A549 (cell line): ENCODE data around the gene CAMTA1. TPM values are rescaled to one million over a fixed set of nuclear protein-coding genes. Genes with fewer than 3 reads are reported as not detected.

Source experiments
- ATAC-seq, 2 experiments: fragments of 200-7000 bp in 1 of 2; fragments of >200 bp in 1 of 2; cut with Nextera tagmentation in 1 of 2; cut with Tn5 transposase in 1 of 2; 3 replicates each; pipeline versions ENCODE4 v1.8.0 to v1.9.1; 2018 to 2020; ENCODE audit warnings: mild to moderate bottlenecking in 1 of 2, moderate library complexity in 1 of 2
- CTCF ChIA-PET: fragments of 300-600 bp; sonication (Branson Sonifier 250); formaldehyde crosslinking; extraction: SDS; loops from one replicate; lab custom pipeline; 2021; ENCODE audit warnings: antibody characterized with exemption, inconsistent platforms; lab: Yijun Ruan, JAX
- POLR2A ChIA-PET: fragments of 350-600 bp; formaldehyde crosslinking; extraction: SDS; loops from one replicate; lab custom pipeline; 2021; ENCODE audit warnings: antibody characterized with exemption, inconsistent platforms; lab: Yijun Ruan, JAX
- DNase-seq, 2 experiments: peaks; one replicate each; pipeline versions ENCODE4 v3.0.0 to v3.0.0-alpha.2; 2011 to 2016; ENCODE audit warnings: low read depth in 1 of 2, low spot score in 1 of 2
- FAIRE-seq: peaks from 2 replicates; lab custom pipeline; 2011; peaks lifted over from hg19 to GRCh38; lab: Jason Lieb, UNC
- H3K27ac ChIP-seq, 2 experiments: fragments of >200 bp; sonication (Bioruptor Twin); formaldehyde crosslinking; 3 replicates each; pipeline ENCODE4 v1.5.1; 2016 to 2017
- H3K4me1 ChIP-seq: fragments of >200 bp; sonication (Bioruptor Twin); formaldehyde crosslinking; 3 replicates; pipeline ENCODE4 v1.6.1; 2016
- H3K4me2 ChIP-seq: fragments of >200 bp; sonication (Bioruptor Twin); formaldehyde crosslinking; 3 replicates; pipeline ENCODE4 v1.6.1; 2016
- H3K4me3 ChIP-seq: fragments of >200 bp; sonication (Bioruptor Twin); formaldehyde crosslinking; 3 replicates; pipeline ENCODE4 v1.5.1; 2016
- H3K9me3 ChIP-seq: fragments of >200 bp; sonication (Bioruptor Twin); formaldehyde crosslinking; 3 replicates; pipeline ENCODE4 v1.6.1; 2016
- ATOH8 ChIP-seq: fragments of 250-450 bp; sonication (Bioruptor Pico); IDR thresholded peaks from 2 replicates; pipeline ENCODE4 v1.5.0; 2020; ENCODE audit warnings: low read depth, mild to moderate bottlenecking, moderate library complexity
- BHLHE40 ChIP-seq: IDR thresholded peaks from 2 replicates; pipeline ENCODE4 v1.6.1; 2012; ENCODE audit warnings: low read depth, low read length, inconsistent platforms
- CEBPB ChIP-seq, 2 experiments: fragments of >200 bp in 1 of 2; sonication (Bioruptor Twin) in 1 of 2; formaldehyde crosslinking in 1 of 2; IDR thresholded peaks; 2 replicates each; pipeline ENCODE4 v1.6.1; 2012 to 2016
- EP300 ChIP-seq, 2 experiments: fragments of >200 bp; sonication (Bioruptor Twin); formaldehyde crosslinking; IDR thresholded peaks; 2 replicates in 1 of 2; 3 replicates in 1 of 2; pipeline ENCODE4 v1.6.1; 2016 to 2017
- ESRRA ChIP-seq: fragments of 150-350 bp; IDR thresholded peaks from 2 replicates; pipeline ENCODE4 v1.6.1; 2014; ENCODE audit warnings: mild to moderate bottlenecking, low read length, borderline replicate concordance
- FOXS1 ChIP-seq: fragments of 250-450 bp; sonication (Bioruptor Pico); IDR thresholded peaks from 2 replicates; pipeline ENCODE4 v1.5.0; 2020; ENCODE audit warnings: mild to moderate bottlenecking, moderate library complexity
- GATA3 ChIP-seq: IDR thresholded peaks from 2 replicates; pipeline ENCODE4 v1.6.1; 2012; ENCODE audit warnings: borderline replicate concordance
- HOXB13 ChIP-seq: fragments of 250-450 bp; sonication (Bioruptor Pico); IDR thresholded peaks from 2 replicates; pipeline ENCODE4 v1.5.0; 2020; ENCODE audit warnings: low read depth, mild to moderate bottlenecking, moderate library complexity
- JUN ChIP-seq, 2 experiments: fragments of >200 bp; sonication (Bioruptor Twin); formaldehyde crosslinking; IDR thresholded peaks; 2 replicates in 1 of 2; 3 replicates in 1 of 2; pipeline ENCODE4 v1.6.1; 2016 to 2017
- JUNB ChIP-seq: fragments of >200 bp; sonication (Bioruptor Twin); formaldehyde crosslinking; IDR thresholded peaks from 2 replicates; pipeline ENCODE4 v1.6.1; 2016
- KDM1A ChIP-seq: fragments of 200-600 bp; sonication (generic); IDR thresholded peaks from 2 replicates; pipeline ENCODE4 v1.6.1; 2016; ENCODE audit warnings: low read depth, mild to moderate bottlenecking
- KDM5A ChIP-seq: fragments of 200-600 bp; sonication (generic); IDR thresholded peaks from 2 replicates; pipeline ENCODE4 v1.6.1; 2016; ENCODE audit warnings: antibody characterized with exemption, mild to moderate bottlenecking
- MYC ChIP-seq: IDR thresholded peaks from 2 replicates; pipeline ENCODE4 v1.6.1; 2012; ENCODE audit warnings: mild to moderate bottlenecking, inconsistent platforms, low read length, improper control_type of control experiment, borderline replicate concordance
- NR3C1 ChIP-seq: fragments of >200 bp; sonication (Bioruptor Twin); formaldehyde crosslinking; IDR thresholded peaks from 3 replicates; pipeline ENCODE4 v1.6.1; 2017
- PHF8 ChIP-seq: fragments of 200-600 bp; sonication (generic); IDR thresholded peaks from 2 replicates; pipeline ENCODE4 v1.6.1; 2016; ENCODE audit warnings: low read depth, mild to moderate bottlenecking, antibody characterized with exemption, moderate library complexity, borderline replicate concordance
- RARB ChIP-seq: fragments of 250-450 bp; sonication (Bioruptor Pico); IDR thresholded peaks from 2 replicates; pipeline ENCODE4 v1.8.0; 2021; ENCODE audit warnings: mild to moderate bottlenecking, moderate library complexity
- SREBF2 ChIP-seq: fragments of 450-650 bp; IDR thresholded peaks from 2 replicates; pipeline ENCODE4 v1.6.1; 2014; ENCODE audit warnings: mild to moderate bottlenecking, moderate library complexity
- TFCP2L1 ChIP-seq: fragments of 250-450 bp; sonication (Bioruptor Pico); IDR thresholded peaks from 2 replicates; pipeline ENCODE4 v1.5.0; 2021; ENCODE audit warnings: mild to moderate bottlenecking
- TP53 ChIP-seq: fragments of 250-450 bp; sonication (Bioruptor Pico); IDR thresholded peaks from 2 replicates; pipeline ENCODE4 v1.5.0; 2021; ENCODE audit warnings: mild to moderate bottlenecking, moderate library complexity
- ZC3H11A ChIP-seq: fragments of 450-650 bp; IDR thresholded peaks from 2 replicates; pipeline ENCODE4 v1.6.1; 2014; ENCODE audit warnings: antibody characterized with exemption, mild to moderate bottlenecking
- ZFP36 ChIP-seq: fragments of 450-650 bp; IDR thresholded peaks from 2 replicates; pipeline ENCODE4 v1.6.1; 2014; ENCODE audit warnings: borderline replicate concordance; ENCODE audit not compliant: partially characterized antibody
- ZNF302 ChIP-seq: fragments of 250-450 bp; sonication (Bioruptor Pico); IDR thresholded peaks from 2 replicates; pipeline ENCODE4 v1.9.0; 2021; ENCODE audit warnings: inconsistent platforms, mild to moderate bottlenecking, moderate library complexity
- WGBS: methylation state at CpG from one replicate; pipeline ENCODE4 v1.1.6; 2017; ENCODE audit errors: missing lambda C conversion rate; 5-methylcytosine and 5-hydroxymethylcytosine counted together
- polyA plus RNA-seq, 4 experiments: library from polyadenylated mRNA; depleted of rRNA in 3 of 4; stranded (reverse); fragments of >200 nt; fragmentation: RNase III in 1 of 4; extraction: RNeasy Plus Mini Kit Qiagen cat#74134 plus additional on column Dnase treatment in 1 of 4; gene quantifications; 2 replicates in 3 of 4; 3 replicates in 1 of 4; pipeline ENCODE4 v1.2.3, GENCODE V29; 2011 to 2017
- TF ChIP-seq, protein P1 (sequence below): fragments of >200 bp; sonication (Bioruptor Twin); formaldehyde crosslinking; IDR thresholded peaks from 3 replicates; pipeline ENCODE4 v1.6.1; 2016
- TF ChIP-seq, protein P2 (sequence below): fragments of >200 bp; sonication (Bioruptor Twin); formaldehyde crosslinking; IDR thresholded peaks from 3 replicates; pipeline ENCODE4 v1.5.1; 2016
- TF ChIP-seq, protein P3 (sequence below): IDR thresholded peaks from 2 replicates; pipeline ENCODE4 v1.6.1; 2012

Gene CAMTA1
- polyA plus RNA-seq, 2 of the 4 experiments (the other 2 are of a cell fraction): 58.8 to 75.0 TPM

DNA sequence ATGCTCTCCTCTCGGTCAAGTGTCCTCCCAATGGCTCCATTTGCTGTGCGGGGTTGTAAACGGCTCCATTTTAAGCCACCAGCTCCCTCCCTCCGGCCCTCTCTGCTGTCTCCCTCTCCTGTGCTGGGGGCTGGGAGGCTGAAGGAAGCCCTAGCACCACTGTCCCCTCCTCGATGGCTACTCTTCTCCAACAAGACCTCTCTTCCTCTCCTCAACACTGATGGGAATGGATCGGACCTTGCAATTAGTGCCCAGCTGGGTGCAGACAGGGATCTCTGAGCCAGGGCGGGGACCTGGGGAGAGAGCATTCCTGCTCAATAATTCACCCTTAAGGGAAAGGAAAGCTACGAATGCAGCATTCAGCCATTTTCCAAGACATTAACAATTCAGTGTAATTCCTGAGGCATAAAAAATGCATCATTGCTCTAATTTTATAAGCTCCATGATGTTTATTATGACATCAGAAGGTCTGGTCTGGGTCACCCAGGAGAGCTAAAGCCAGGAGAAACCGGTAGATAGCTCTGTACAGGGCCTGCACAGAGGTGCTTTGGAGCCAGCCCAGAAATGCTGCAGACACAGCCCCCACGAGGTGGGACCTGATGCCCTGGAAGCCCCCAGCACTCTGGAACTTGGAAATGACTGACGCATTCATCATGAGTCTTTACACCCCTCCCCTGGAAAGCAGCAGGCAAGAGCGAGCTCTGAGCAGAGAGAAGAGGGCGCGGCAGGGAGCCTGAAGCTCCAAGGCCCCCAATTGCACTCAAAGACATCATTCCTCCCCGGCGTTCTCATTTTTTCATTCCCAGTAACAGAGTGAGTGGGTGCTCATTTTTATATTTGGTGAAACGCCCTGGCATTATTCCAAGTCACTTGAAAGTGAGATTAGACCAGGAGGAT lies 909.6 kb downstream of the CAMTA1 start:
- WGBS: 58% methylated on average over 17 of the region's 17 CpGs

GRCh38 chr1:7695497-7696117 lies 910.4 kb downstream of the CAMTA1 start:
- DNase-seq (no peak), ATAC-seq (no peak), FAIRE-seq (no peak)
- 83% methylated on average over 6 of the region's 6 CpGs for WGBS
- Histone ChIP-seq H3K9me3 (peaks cover 8% of the 10 kb centered on the region; the same call in 2 of the 3 replicates), H3K4me2 (no peak overlapping the region), H3K4me3 (no peak overlapping the region), H3K4me1 (no peaks in the 10 kb centered on the region), H3K27ac (no peak overlapping the region)
- ChIA-PET POLR2A (no interaction called here), CTCF (interaction anchor here (1.0 to 2.9 kb wide), 3 partner anchors 19 to 58 kb away, joined by 3 to 13 read pairs (median 4); no protein-coding TSS in a partner anchor)
- TF ChIP-seq, protein P1, sequence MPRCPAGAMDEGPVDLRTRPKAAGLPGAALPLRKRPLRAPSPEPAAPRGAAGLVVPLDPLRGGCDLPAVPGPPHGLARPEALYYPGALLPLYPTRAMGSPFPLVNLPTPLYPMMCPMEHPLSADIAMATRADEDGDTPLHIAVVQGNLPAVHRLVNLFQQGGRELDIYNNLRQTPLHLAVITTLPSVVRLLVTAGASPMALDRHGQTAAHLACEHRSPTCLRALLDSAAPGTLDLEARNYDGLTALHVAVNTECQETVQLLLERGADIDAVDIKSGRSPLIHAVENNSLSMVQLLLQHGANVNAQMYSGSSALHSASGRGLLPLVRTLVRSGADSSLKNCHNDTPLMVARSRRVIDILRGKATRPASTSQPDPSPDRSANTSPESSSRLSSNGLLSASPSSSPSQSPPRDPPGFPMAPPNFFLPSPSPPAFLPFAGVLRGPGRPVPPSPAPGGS: no peak
- TF ChIP-seq MYC: no peak
- TF ChIP-seq JUN (IDR thresholded peaks at IDR 0.05): no peak

More for the DNA sequence above, 909.6 kb downstream of the CAMTA1 start:
- no peak overlapping the region for H3K4me2 ChIP-seq
- CTCF ChIA-PET: interaction anchor here (1.1 to 2.9 kb wide), 3 partner anchors 18 to 27 kb away, joined by 3 to 14 read pairs (median 13); no protein-coding TSS in a partner anchor
- ATAC-seq (no peak), FAIRE-seq (no peak), DNase-seq (no peak)
- H3K27ac ChIP-seq: no peak overlapping the region
- no peaks in the 10 kb centered on the region for H3K4me1 ChIP-seq
- H3K9me3 ChIP-seq: peaks cover 8% of the 10 kb centered on the region; the same call in 2 of the 3 replicates
- no peak overlapping the region for H3K4me3 ChIP-seq
- TF ChIP-seq RARB: no peak
- TF ChIP-seq FOXS1 (CRISPR knock-in tag): no peak
- TF ChIP-seq ZFP36: no peak
- TF ChIP-seq ZC3H11A: no peak
- TF ChIP-seq HOXB13 (CRISPR knock-in tag): no peak
- no peak for TF ChIP-seq ATOH8
- POLR2A ChIA-PET: no interaction called here

DNA sequence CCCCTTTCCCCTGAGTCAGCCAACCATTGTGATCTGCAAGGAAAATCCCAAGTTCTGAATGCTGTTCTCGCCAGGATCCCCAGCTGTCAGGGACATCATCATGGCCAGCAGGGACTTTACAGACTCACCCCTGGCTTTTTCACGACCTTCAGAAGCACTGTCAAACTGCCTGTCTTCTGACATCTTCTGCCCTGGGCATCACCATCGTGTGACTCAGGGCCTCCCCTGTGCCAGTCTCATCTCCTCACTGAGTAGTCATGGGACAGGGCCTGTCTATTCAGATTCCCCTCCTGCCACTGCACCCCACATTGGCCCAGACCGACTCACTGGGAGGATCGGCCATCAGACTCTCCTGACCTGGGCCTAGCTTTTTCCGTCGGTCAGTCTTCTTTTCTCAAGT lies 913.4 kb downstream of the CAMTA1 start:
- CTCF ChIA-PET: interaction anchor here (1.3 to 2.5 kb wide), 3 partner anchors 22 to 54 kb away, joined by 3 to 13 read pairs (median 5); no protein-coding TSS in a partner anchor
- no peak for TF ChIP-seq NR3C1
- no peak for TF ChIP-seq PHF8
- TF ChIP-seq KDM1A: no peak
- TF ChIP-seq JUNB: no peak
- TF ChIP-seq, protein P2, sequence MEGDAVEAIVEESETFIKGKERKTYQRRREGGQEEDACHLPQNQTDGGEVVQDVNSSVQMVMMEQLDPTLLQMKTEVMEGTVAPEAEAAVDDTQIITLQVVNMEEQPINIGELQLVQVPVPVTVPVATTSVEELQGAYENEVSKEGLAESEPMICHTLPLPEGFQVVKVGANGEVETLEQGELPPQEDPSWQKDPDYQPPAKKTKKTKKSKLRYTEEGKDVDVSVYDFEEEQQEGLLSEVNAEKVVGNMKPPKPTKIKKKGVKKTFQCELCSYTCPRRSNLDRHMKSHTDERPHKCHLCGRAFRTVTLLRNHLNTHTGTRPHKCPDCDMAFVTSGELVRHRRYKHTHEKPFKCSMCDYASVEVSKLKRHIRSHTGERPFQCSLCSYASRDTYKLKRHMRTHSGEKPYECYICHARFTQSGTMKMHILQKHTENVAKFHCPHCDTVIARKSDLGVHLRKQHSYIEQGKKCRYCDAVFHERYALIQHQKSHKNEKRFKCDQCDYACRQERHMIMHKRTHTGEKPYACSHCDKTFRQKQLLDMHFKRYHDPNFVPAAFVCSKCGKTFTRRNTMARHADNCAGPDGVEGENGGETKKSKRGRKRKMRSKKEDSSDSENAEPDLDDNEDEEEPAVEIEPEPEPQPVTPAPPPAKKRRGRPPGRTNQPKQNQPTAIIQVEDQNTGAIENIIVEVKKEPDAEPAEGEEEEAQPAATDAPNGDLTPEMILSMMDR: no peak
- no peak for TF ChIP-seq JUN (IDR thresholded peaks at IDR 0.05)
- TF ChIP-seq, protein P3, sequence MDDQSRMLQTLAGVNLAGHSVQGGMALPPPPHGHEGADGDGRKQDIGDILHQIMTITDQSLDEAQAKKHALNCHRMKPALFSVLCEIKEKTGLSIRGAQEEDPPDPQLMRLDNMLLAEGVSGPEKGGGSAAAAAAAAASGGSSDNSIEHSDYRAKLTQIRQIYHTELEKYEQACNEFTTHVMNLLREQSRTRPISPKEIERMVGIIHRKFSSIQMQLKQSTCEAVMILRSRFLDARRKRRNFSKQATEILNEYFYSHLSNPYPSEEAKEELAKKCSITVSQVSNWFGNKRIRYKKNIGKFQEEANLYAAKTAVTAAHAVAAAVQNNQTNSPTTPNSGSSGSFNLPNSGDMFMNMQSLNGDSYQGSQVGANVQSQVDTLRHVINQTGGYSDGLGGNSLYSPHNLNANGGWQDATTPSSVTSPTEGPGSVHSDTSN: no peak
- TF ChIP-seq TFCP2L1 (CRISPR knock-in tag): no peak
- TF ChIP-seq ESRRA: no peak
- TF ChIP-seq FOXS1 (CRISPR knock-in tag): no peak
- no peak for TF ChIP-seq GATA3
- TF ChIP-seq KDM5A: no peak
- no peak for TF ChIP-seq EP300 (IDR thresholded peaks at IDR 0.05)
- TF ChIP-seq BHLHE40: no peak
- TF ChIP-seq TP53: no peak
- TF ChIP-seq ZNF302: no peak
- TF ChIP-seq, protein P1: no peak
- no peak for TF ChIP-seq SREBF2
- TF ChIP-seq CEBPB (IDR thresholded peaks at IDR 0.05): no peak
- TF ChIP-seq, all 56 proteins: peak for 0
- ATAC-seq: no peak
- WGBS: 71% methylated on average over 5 of the region's 7 CpGs
- Histone ChIP-seq H3K4me3 (no peak overlapping the region), H3K27ac (no peak overlapping the region), H3K4me2 (no peak overlapping the region), H3K4me1 (no peaks in the 10 kb centered on the region; the same call in 2 of the 3 replicates), H3K9me3 (peaks cover 2% of the 10 kb centered on the region; the same call in 2 of the 3 replicates)
- no peak for FAIRE-seq
- DNase-seq: no peak
- POLR2A ChIA-PET: no interaction called here
